Sigmoid colon (tissue), 4 donors: ENCODE results near the gene CARM1.

Experiments
- CTCF ChIP-seq, 4 experiments: fragments of 450-650 bp in 3 of 4; fragments of 200-600 bp in 1 of 4; IDR thresholded peaks; one replicate each; pipeline ENCODE4 v1.5.1; 2016 to 2019; ENCODE audit warnings: antibody characterized with exemption in 4 of 4, mild to moderate bottlenecking in 3 of 4, moderate library complexity in 2 of 4
- POLR2A ChIP-seq, 2 donors: fragments of 450-650 bp; IDR thresholded peaks; one replicate each; pipeline ENCODE4 v1.6.1; 2016; ENCODE audit warnings: antibody characterized with exemption in 2 of 2, mild to moderate bottlenecking in 2 of 2, moderate library complexity in 2 of 2
- POLR2AphosphoS5 ChIP-seq, 4 donors: sonication (generic); formaldehyde crosslinking; IDR thresholded peaks; one replicate each; pipeline ENCODE4 v1.6.1; 2017; ENCODE audit warnings: antibody characterized with exemption in 4 of 4

DNA sequence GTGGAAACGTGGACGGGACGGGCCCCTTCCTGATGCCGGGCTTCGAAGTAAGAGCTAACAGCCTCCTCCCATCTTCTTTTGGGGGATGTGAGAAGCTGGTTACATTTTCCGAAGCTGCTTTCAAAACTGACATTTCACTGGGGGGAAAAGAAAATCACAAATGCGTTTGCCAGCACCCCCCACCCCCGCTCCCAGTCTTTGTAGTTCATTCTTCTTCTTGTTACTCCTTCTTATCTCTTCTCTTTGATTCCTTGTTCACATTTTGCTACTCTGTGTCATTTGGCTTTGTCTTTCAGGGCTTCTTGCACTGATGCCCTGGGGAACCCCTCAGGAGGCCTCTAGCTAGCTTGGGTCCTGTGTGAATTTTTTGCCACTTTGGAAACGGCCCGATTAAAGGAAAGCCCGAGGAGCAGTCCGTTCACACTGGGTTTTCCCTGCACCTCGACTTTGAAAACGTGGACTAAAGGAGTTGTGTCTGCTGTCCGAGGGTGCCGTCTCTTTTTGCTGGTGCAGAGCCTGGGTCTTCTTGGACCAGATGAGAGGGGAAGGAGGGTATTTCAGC is 1.3 kb downstream of the CARM1 start:
- TF ChIP-seq CTCF (IDR thresholded peaks at IDR 0.05): no peak
- no peak for TF ChIP-seq POLR2A (IDR thresholded peaks at IDR 0.05)
- TF ChIP-seq POLR2AphosphoS5 (IDR thresholded peaks at IDR 0.05): no peak
